HCT116 (cell line): ENCODE results near the gene EPHB2.

ENCODE experiments used
- ATF3 ChIP-seq: IDR thresholded peaks from 2 replicates; pipeline ENCODE4 v1.6.1; 2012
- CTCF ChIP-seq, 3 experiments: fragments of 200-600 bp in 1 of 3; sonication (generic) in 1 of 3; IDR thresholded peaks in 2 of 3; conservative IDR thresholded peaks in 1 of 3; 2 replicates each; pipeline ENCODE4 v1.5.1; 2012 to 2017; ENCODE audit warnings: low read depth in 2 of 3, low read length in 2 of 3, antibody characterized with exemption in 1 of 3, borderline replicate concordance in 1 of 3, control low read depth in 1 of 3, mild to moderate bottlenecking in 1 of 3, mixed read lengths in 1 of 3, mixed run types in 1 of 3, moderate library complexity in 1 of 3; ENCODE audit not compliant: insufficient read depth in 1 of 3
- EZH2 ChIP-seq: fragments of 200-600 bp; sonication (generic); IDR thresholded peaks from 2 replicates; pipeline ENCODE4 v1.6.1; 2017; ENCODE audit warnings: antibody characterized with exemption, mixed run types
- JUND ChIP-seq: IDR thresholded peaks from 2 replicates; pipeline ENCODE4 v1.6.1; 2012
- MAX ChIP-seq: IDR thresholded peaks from 2 replicates; pipeline ENCODE4 v1.6.1; 2012
- POLR2A ChIP-seq: IDR thresholded peaks from 2 replicates; pipeline ENCODE4 v1.7.0; 2011; ENCODE audit warnings: borderline replicate concordance; ENCODE audit not compliant: insufficient read depth, insufficient read length; ENCODE audit errors: extremely low read depth
- POLR2AphosphoS5 ChIP-seq: IDR thresholded peaks from 2 replicates; pipeline ENCODE4 v1.6.1; 2011; ENCODE audit warnings: mild to moderate bottlenecking, low read depth, low read length, moderate library complexity
- REST ChIP-seq: IDR thresholded peaks from 2 replicates; pipeline ENCODE4 v1.6.1; 2012; ENCODE audit warnings: low read depth
- SP1 ChIP-seq: IDR thresholded peaks from 2 replicates; pipeline ENCODE4 v1.6.1; 2012; ENCODE audit warnings: low read depth
- TCF7L2 ChIP-seq: IDR thresholded peaks from 2 replicates; pipeline ENCODE4 v1.7.0; 2011; ENCODE audit warnings: borderline replicate concordance, inconsistent platforms; ENCODE audit not compliant: insufficient read depth, insufficient read length; ENCODE audit errors: extremely low read depth
- ZNF274 ChIP-seq: fragments of 200-500 bp; sonication (Bioruptor generic); IDR thresholded peaks from 2 replicates; pipeline ENCODE4 v1.6.1; 2014; ENCODE audit warnings: mild to moderate bottlenecking, low read depth, low read length, inconsistent platforms

GRCh38 chr1:22721122-22721873 is 10.7 kb downstream of the EPHB2 start:
- TF ChIP-seq CTCF (IDR thresholded peaks at IDR 0.05 in 2 of 3, conservative IDR thresholded peaks at IDR 0.05 in 1 of 3; ENCODE audit: borderline replicate concordance in 1 of 3, insufficient read depth in 1 of 3, low read depth in 2 of 3, low read length in 2 of 3) (no peak), POLR2A (no peak), ATF3 (no peak), REST (no peak), ZNF274 (no peak), MAX (no peak), POLR2AphosphoS5 (no peak), EZH2 (no peak), TCF7L2 (no peak), JUND (no peak), SP1 (no peak)
